Measurements from ENCODE around the gene RNF14.

DNA sequence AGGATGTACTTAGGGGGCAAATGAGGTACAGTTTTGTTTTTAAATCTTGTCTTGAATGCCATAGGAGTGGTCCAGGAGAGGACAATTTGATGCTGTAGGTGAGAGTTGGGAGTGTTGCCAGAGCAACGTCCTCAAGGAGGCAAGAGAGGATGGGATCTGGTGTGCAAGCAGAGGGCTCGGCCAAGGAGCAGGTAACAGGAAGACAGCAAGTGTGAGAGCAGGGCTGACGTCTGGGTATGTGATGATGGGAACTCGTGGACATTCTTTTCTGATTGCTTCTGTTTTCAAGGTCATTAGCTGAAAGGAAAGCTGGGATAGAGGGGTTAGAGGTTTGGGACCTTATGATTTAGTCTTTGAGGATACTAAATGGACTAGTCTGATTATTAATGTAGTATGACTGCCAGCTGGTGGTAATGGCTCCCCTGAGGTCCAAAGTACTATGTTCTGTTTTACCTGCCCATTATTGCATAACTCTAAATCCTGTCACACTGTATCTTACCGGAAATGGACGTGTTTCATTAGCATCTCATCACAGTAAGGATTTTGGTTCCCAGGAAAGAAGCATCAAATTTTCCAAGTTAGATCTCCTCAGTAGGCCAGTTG lies 28.6 kb downstream of the RNF14 start:
- TF ChIP-seq, protein P1, sequence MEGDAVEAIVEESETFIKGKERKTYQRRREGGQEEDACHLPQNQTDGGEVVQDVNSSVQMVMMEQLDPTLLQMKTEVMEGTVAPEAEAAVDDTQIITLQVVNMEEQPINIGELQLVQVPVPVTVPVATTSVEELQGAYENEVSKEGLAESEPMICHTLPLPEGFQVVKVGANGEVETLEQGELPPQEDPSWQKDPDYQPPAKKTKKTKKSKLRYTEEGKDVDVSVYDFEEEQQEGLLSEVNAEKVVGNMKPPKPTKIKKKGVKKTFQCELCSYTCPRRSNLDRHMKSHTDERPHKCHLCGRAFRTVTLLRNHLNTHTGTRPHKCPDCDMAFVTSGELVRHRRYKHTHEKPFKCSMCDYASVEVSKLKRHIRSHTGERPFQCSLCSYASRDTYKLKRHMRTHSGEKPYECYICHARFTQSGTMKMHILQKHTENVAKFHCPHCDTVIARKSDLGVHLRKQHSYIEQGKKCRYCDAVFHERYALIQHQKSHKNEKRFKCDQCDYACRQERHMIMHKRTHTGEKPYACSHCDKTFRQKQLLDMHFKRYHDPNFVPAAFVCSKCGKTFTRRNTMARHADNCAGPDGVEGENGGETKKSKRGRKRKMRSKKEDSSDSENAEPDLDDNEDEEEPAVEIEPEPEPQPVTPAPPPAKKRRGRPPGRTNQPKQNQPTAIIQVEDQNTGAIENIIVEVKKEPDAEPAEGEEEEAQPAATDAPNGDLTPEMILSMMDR (IDR thresholded peaks at IDR 0.05), result no peak
- TF ChIP-seq POLR2A (IDR thresholded peaks at IDR 0.05) (no peak), EP300 (IDR thresholded peaks at IDR 0.05) (no peak), POLR2AphosphoS5 (IDR thresholded peaks at IDR 0.05) (no peak)

Measured in gastroesophageal sphincter (tissue), 3 donors.